PFSK-1 (cell line): ENCODE results near the gene MCRIP2.

ENCODE experiments used
- FOXP2 ChIP-seq: optimal IDR thresholded peaks from 2 replicates; pipeline ENCODE3; 2011; ENCODE audit warnings: borderline replicate concordance, control low read depth, inconsistent platforms; ENCODE audit not compliant: insufficient read depth; ENCODE audit errors: extremely low read length, extremely low read depth
- POLR2AphosphoS5 ChIP-seq: IDR thresholded peaks from 2 replicates; pipeline ENCODE4 v1.6.1; 2012; ENCODE audit warnings: low read depth, mild to moderate bottlenecking, control low read depth, low read length, moderate library complexity
- SIN3A ChIP-seq: IDR thresholded peaks from 2 replicates; pipeline ENCODE4 v1.6.1; 2012; ENCODE audit warnings: mild to moderate bottlenecking, low read length, moderate library complexity, borderline replicate concordance; ENCODE audit not compliant: insufficient read depth
- TAF1 ChIP-seq: IDR thresholded peaks from 2 replicates; pipeline ENCODE4 v1.6.1; 2012; ENCODE audit warnings: low read length, control low read depth, borderline replicate concordance; ENCODE audit not compliant: insufficient read depth
- TF ChIP-seq, protein P1 (sequence below), 2 experiments: IDR thresholded peaks; 2 replicates each; pipeline versions ENCODE4 v1.6.1 to v1.8.0; 2011 to 2012; ENCODE audit warnings: low read depth in 2 of 2, low read length in 2 of 2, control low read depth in 1 of 2, inconsistent platforms in 1 of 2, mild to moderate bottlenecking in 1 of 2, moderate library complexity in 1 of 2; ENCODE audit not compliant: insufficient read depth in 1 of 2

MCRIP2 gene

DNA sequence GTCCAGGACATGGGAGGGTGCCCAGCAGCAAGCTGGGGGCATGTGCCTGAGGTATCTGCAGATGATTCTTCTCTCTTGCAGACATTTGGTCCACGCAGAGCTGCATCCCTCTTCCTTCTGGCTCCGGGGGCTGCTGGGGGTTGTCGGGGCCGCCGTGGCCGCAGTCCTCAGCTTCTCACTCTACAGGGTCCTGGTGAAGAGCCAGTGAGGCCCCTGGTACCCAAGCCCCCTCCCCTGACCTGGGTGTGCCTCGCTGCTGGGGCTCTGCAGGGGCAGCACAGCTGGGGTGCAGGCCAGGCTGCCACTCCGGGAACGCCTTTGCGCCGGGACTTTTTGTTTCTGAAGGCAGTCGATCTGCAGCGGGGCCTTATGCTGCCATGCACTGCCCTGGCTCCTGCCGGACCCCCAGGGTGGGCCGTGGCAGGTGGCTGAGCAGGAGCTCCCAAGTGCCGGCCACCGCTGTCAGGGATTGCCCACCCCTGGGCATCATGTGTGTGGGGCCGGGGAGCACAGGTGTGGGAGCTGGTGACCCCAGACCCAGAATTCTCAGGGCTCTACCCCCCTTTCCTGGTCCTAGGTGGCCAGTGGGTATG is 31.9 kb downstream of the MCRIP2 start:
- TF ChIP-seq FOXP2, result no peak
- TF ChIP-seq TAF1, result no peak
- TF ChIP-seq POLR2AphosphoS5, result no peak
- TF ChIP-seq, protein P1, sequence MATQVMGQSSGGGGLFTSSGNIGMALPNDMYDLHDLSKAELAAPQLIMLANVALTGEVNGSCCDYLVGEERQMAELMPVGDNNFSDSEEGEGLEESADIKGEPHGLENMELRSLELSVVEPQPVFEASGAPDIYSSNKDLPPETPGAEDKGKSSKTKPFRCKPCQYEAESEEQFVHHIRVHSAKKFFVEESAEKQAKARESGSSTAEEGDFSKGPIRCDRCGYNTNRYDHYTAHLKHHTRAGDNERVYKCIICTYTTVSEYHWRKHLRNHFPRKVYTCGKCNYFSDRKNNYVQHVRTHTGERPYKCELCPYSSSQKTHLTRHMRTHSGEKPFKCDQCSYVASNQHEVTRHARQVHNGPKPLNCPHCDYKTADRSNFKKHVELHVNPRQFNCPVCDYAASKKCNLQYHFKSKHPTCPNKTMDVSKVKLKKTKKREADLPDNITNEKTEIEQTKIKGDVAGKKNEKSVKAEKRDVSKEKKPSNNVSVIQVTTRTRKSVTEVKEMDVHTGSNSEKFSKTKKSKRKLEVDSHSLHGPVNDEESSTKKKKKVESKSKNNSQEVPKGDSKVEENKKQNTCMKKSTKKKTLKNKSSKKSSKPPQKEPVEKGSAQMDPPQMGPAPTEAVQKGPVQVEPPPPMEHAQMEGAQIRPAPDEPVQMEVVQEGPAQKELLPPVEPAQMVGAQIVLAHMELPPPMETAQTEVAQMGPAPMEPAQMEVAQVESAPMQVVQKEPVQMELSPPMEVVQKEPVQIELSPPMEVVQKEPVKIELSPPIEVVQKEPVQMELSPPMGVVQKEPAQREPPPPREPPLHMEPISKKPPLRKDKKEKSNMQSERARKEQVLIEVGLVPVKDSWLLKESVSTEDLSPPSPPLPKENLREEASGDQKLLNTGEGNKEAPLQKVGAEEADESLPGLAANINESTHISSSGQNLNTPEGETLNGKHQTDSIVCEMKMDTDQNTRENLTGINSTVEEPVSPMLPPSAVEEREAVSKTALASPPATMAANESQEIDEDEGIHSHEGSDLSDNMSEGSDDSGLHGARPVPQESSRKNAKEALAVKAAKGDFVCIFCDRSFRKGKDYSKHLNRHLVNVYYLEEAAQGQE (IDR thresholded peaks at IDR 0.05; ENCODE audit: insufficient read depth in 1 of 2, low read depth in 2 of 2, low read length in 2 of 2), result no peak
- no peak for TF ChIP-seq SIN3A

DNA sequence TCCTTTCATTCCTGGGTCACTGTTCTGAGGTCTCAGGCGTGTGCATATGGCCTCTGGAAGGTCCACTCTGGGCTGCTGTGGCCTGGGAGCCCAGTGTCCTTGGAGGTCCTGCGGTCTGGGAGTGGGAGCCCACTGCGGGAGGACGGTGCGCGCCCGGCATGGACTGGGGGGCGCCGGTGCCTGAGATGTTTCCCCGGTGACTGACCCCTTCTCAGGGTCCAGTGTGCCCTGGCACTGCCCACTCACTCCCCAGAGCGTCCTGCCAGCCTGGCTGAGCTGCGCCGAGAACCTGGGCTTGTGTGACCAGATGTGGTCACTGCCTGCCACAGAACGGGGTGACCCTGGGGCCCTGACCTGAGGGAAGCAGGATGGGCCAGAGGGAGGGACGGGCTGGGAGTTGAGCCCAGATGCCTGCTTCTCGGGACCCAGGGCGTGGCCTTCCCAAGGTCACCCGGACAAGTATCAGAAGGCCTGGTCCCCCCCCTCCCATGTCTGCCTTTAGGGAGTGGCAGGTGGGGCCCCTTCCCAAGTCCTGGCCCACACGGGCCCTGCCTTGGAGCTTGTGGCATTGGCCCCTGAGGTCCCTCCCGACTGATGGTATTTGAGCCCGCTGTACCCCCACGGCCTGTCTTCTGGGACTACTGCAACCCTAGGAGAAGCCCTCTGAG is 32.7 kb downstream of the MCRIP2 start:
- no peak for TF ChIP-seq FOXP2
- TF ChIP-seq, protein P1 (IDR thresholded peaks at IDR 0.05; ENCODE audit: insufficient read depth in 1 of 2, low read depth in 2 of 2, low read length in 2 of 2), result no peak
- TF ChIP-seq TAF1, result no peak
- no peak for TF ChIP-seq POLR2AphosphoS5
- no peak for TF ChIP-seq SIN3A

DNA sequence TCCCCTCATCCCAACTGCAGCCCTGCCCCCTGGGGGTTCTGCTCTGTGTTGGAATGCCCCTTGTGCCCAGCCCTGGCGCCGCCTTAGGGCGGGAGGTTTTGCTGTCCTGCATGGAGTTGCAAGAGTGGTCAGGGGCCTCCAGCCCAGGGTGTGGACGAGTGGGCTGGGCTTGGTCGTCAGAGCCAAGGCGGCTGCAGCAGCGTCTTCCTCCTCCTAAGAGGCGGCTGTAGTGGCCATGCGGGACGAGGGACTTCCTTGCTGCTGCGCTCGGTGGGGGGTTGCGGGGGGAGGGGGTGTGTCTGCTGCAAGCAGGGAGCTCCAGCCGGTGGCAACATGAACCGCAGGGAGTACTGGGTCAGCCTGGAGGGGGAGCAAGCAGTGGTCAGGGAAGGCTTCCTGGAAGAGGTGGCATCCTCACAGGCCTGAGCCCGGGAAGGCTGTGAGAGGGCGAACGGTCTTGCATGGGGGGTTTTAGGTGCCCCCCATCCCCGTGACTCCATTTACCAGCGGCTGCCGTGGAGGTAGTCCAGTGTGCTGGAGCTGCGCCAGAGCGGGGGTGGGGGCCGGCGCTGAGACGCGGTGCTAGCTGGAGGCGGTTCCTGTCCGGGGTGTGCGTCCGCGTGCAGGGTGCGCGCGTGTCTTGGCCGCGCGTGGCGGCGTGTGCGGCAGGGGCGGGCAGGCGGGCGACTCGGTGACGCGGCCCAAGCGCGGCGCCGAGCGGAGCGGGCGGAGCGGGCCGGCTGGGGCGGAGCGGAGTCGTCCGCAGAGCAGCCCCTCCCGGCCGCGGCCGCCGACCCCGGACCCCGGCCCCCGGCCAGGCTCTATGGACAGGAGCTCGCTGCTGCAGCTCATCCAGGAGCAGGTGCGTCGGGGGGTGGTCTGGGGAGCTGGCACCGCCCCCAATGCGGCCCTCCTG is 33.6 kb downstream of the MCRIP2 start, which contains the start of gene RHBDL1:
RHBDL1 (plus strand) TSS at position 704 of the 916 bp plus-strand sequence; CDS start at position 824, 120 bp downstream.
- no peak; the same call in 1 of the 2 replicates for TF ChIP-seq POLR2AphosphoS5
- no peak for TF ChIP-seq FOXP2
- TF ChIP-seq TAF1, result no peak
- TF ChIP-seq, protein P1 (IDR thresholded peaks at IDR 0.05; ENCODE audit: insufficient read depth in 1 of 2, low read depth in 2 of 2, low read length in 2 of 2), result no peak
- TF ChIP-seq SIN3A, result no peak

DNA sequence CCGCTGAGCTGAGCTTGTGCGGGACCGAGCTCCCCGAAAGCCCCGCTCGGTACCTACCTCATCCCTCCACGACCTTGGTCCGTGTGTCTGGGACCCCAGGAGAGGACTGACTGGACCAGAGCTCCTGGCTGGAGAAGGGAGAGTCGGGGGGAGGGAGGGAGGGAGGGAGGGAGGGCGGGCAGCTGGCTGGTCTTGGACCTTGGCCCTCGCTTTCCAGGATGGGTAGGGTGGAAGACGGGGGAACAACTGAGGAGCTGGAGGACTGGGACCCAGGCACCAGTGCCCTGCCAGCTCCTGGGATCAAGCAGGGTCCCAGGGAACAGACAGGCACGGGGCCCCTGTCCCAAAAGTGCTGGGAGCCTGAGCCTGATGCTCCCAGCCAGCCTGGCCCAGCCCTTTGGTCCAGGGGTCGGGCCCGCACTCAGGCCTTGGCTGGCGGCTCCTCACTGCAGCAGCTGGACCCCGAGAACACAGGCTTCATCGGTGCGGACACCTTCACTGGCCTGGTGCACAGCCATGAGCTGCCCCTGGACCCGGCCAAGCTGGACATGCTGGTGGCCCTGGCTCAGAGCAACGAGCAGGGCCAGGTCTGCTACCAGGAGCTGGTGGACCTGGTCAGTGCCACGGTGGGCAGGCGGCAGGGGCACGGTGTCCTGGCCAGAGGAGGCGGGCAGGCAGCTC is 34.4 kb downstream of the MCRIP2 start:
- TF ChIP-seq, protein P1 (IDR thresholded peaks at IDR 0.05; ENCODE audit: insufficient read depth in 1 of 2, low read depth in 2 of 2, low read length in 2 of 2), result no peak
- TF ChIP-seq FOXP2 (no peak), SIN3A (no peak), POLR2AphosphoS5 (no peak), TAF1 (no peak)
